ENCODE measurements around the gene ECSCR. TPM values are rescaled to one million over a fixed set of nuclear protein-coding genes. Genes with fewer than 3 reads are reported as not detected.
A peak's percentile ranks its signal among the peaks of the same experiment; 100 is the strongest.

Gene ECSCR
- total and polyA plus RNA-seq, 10 of the 15 experiments (the other 5 are each of a cell fraction or from before 2014, with no cell fraction given) = 0.15 to 0.83 (median 0.23) TPM; not detected in 3

- TF ChIP-seq CTCF (IDR thresholded peaks at IDR 0.05 in 2 of 3, conservative IDR thresholded peaks at IDR 0.05 in 1 of 3; ENCODE audit: control insufficient read depth in 2 of 3, extremely low read depth in 1 of 3, insufficient read depth in 1 of 3, low read depth in 3 of 3, low read length in 3 of 3) (no peak), CHD1 (IDR thresholded peaks at IDR 0.05; ENCODE audit: low read depth, low read length) (no peak), KDM1A (IDR thresholded peaks at IDR 0.05; ENCODE audit: borderline replicate concordance) (no peak), MLLT1 (IDR thresholded peaks at IDR 0.05) (peak; percentile 98), TAF1 (IDR thresholded peaks at IDR 0.05; ENCODE audit: borderline replicate concordance, low read depth, low read length) (no peak), NR2C2 (IDR thresholded peaks at IDR 0.05; ENCODE audit: borderline replicate concordance, control insufficient read depth, insufficient read length, low read depth) (no peak), JUND (IDR thresholded peaks at IDR 0.05; ENCODE audit: low read depth, low read length) (no peak), SUPT20H (IDR thresholded peaks at IDR 0.05; ENCODE audit: borderline replicate concordance, control insufficient read depth, low read depth, low read length) (no peak), STAT1 (conservative IDR thresholded peaks at IDR 0.05) (no peak), RELA (IDR thresholded peaks at IDR 0.05; ENCODE audit: borderline replicate concordance, partially characterized antibody) (no peak), ESRRA (IDR thresholded peaks at IDR 0.05; ENCODE audit: low read length) (no peak), EED (IDR thresholded peaks at IDR 0.05; ENCODE audit: low read depth) (peak; percentile 63), NBN (IDR thresholded peaks at IDR 0.05) (peak; percentile 99; the same call in 1 of the 2 replicates), SMAD5 (IDR thresholded peaks at IDR 0.05; ENCODE audit: low read depth) (no peak), RAD21 (IDR thresholded peaks at IDR 0.05; ENCODE audit: insufficient read depth, low read depth, low read length) (no peak), ETV6 (conservative IDR thresholded peaks at IDR 0.05 in 1 of 2, IDR thresholded peaks at IDR 0.05 in 1 of 2; ENCODE audit: borderline replicate concordance in 1 of 2, low read depth in 1 of 2) (no peak), MYB (IDR thresholded peaks at IDR 0.05; ENCODE audit: borderline replicate concordance, low read depth, low read length) (no peak), WRNIP1 (IDR thresholded peaks at IDR 0.05; ENCODE audit: borderline replicate concordance, low read depth, low read length) (no peak), RBBP5 (conservative IDR thresholded peaks at IDR 0.05) (no peak), RAD51 (IDR thresholded peaks at IDR 0.05) (no peak), RELB (IDR thresholded peaks at IDR 0.05; ENCODE audit: low read depth) (peak; percentile 80), BRCA1 (IDR thresholded peaks at IDR 0.05; ENCODE audit: low read depth, low read length) (no peak), HCFC1 (IDR thresholded peaks at IDR 0.05; ENCODE audit: low read length) (no peak), KLF5 (IDR thresholded peaks at IDR 0.05; ENCODE audit: partially characterized antibody) (no peak), USF1 (IDR thresholded peaks at IDR 0.05; ENCODE audit: borderline replicate concordance, extremely low read length, insufficient read depth, low read depth, low read length) (no peak)
Observed at GRCh38 chr5:139453683-139454567, 8.6 kb downstream of the ECSCR start (continued).

Data from GM12878 (cell line).